K562 (cell line): ENCODE data around the gene RABGAP1L. TPM values are rescaled to one million over a fixed set of nuclear protein-coding genes. Genes with fewer than 3 reads are reported as not detected.
A peak's percentile ranks its signal among the peaks of the same experiment; 100 is the strongest.

Experiments
- ASH1L ChIP-seq: fragments of 450-650 bp; IDR thresholded peaks from 2 replicates; pipeline ENCODE4 v1.6.1; 2018; ENCODE audit warnings: borderline replicate concordance, mild to moderate bottlenecking, low read depth; ENCODE audit not compliant: partially characterized antibody
- BRF1 ChIP-seq: IDR thresholded peaks from 3 replicates; pipeline ENCODE4 v1.6.1; 2011; ENCODE audit warnings: borderline replicate concordance, mild to moderate bottlenecking; ENCODE audit not compliant: insufficient read length; ENCODE audit errors: extremely low read depth
- ESRRA ChIP-seq: fragments of 450-650 bp; IDR thresholded peaks from 2 replicates; pipeline ENCODE4 v1.6.1; 2014; ENCODE audit warnings: low read depth, mild to moderate bottlenecking, moderate library complexity, borderline replicate concordance
- ETS2 ChIP-seq: IDR thresholded peaks from 2 replicates; pipeline ENCODE4 v1.6.1; 2016; ENCODE audit warnings: borderline replicate concordance, missing genetic modification characterization, mild to moderate bottlenecking, moderate library complexity, missing compliant biosample characterization; ENCODE audit not compliant: poor library complexity, severe bottlenecking
- KAT8 ChIP-seq: fragments of 450-650 bp; IDR thresholded peaks from 2 replicates; pipeline ENCODE4 v1.6.1; 2016; ENCODE audit warnings: low read depth, mild to moderate bottlenecking
- KLF16 ChIP-seq: IDR thresholded peaks from 2 replicates; pipeline ENCODE4 v1.6.1; 2016; ENCODE audit warnings: antibody characterized with exemption
- NCOR1 ChIP-seq: fragments of 450-650 bp; IDR thresholded peaks from 2 replicates; pipeline ENCODE4 v1.6.1; 2016; ENCODE audit warnings: mild to moderate bottlenecking, moderate library complexity
- RBFOX2 ChIP-seq: fragments of 200-400 bp; formaldehyde crosslinking; IDR thresholded peaks from 2 replicates; pipeline ENCODE4 v1.6.1; 2017; ENCODE audit warnings: low read depth, mild to moderate bottlenecking, low read length, moderate library complexity
- RBM14 ChIP-seq: fragments of 200-400 bp; formaldehyde crosslinking; IDR thresholded peaks from 2 replicates; pipeline ENCODE4 v1.6.1; 2018; ENCODE audit warnings: low read depth, mild to moderate bottlenecking, low read length, moderate library complexity, borderline replicate concordance; ENCODE audit not compliant: insufficient read depth
- RNF2 ChIP-seq: sonication (generic); IDR thresholded peaks from 2 replicates; pipeline ENCODE4 v1.6.1; 2016
- SMARCC2 ChIP-seq: fragments of 450-650 bp; IDR thresholded peaks from 2 replicates; pipeline ENCODE4 v1.6.1; 2017; ENCODE audit warnings: antibody characterized with exemption, moderate library complexity, mild to moderate bottlenecking, low read depth
- SRSF9 ChIP-seq: fragments of 200-400 bp; formaldehyde crosslinking; IDR thresholded peaks from 2 replicates; pipeline ENCODE4 v1.6.1; 2017; ENCODE audit warnings: low read depth, low read length, borderline replicate concordance
- TAL1 ChIP-seq: fragments of 450-650 bp; IDR thresholded peaks from 2 replicates; pipeline ENCODE4 v1.6.1; 2016; ENCODE audit warnings: mild to moderate bottlenecking
- TBP ChIP-seq: optimal IDR thresholded peaks from 2 replicates; pipeline ENCODE3; 2011; ENCODE audit warnings: low read depth, low read length, improper control_type of control experiment
- ZFX ChIP-seq: sonication (generic); formaldehyde crosslinking; IDR thresholded peaks from 2 replicates; pipeline ENCODE4 v1.8.0; 2022; ENCODE audit warnings: mild to moderate bottlenecking, missing genetic modification reagents, moderate library complexity
- ZNF445 ChIP-seq: fragments of 250-450 bp; sonication (Bioruptor Pico); IDR thresholded peaks from 2 replicates; pipeline ENCODE4 v1.4.0; 2020; ENCODE audit warnings: low read depth, mild to moderate bottlenecking, moderate library complexity
- ZNF589 ChIP-seq: fragments of 200-800 bp; sonication (Bioruptor generic); IDR thresholded peaks from 2 replicates; pipeline ENCODE4 v1.6.1; 2016; ENCODE audit warnings: low read depth, missing genetic modification characterization, missing compliant biosample characterization
- polyA plus RNA-seq, 8 experiments: library from polyadenylated mRNA; depleted of rRNA in 4 of 8; stranded (reverse) in 5 of 8; unstranded in 3 of 8; fragments of >200 nt; fragmentation: Nextera tagmentation in 2 of 8; fragmentation: Illumina TruSeq in 1 of 8; extraction: Ambion mirVana in 2 of 8; extraction: Trizol in 1 of 8; gene quantifications; 2 replicates each; pipeline versions ENCODE4 v1.2.1 to v1.2.3, GENCODE V29; 2011 to 2014; ENCODE audit warnings: inconsistent platforms in 1 of 8, missing spikeins in 1 of 8
- total RNA-seq, 7 experiments: library from RNA; depleted of rRNA in 6 of 7; stranded (reverse); fragments of >200 nt in 6 of 7; fragmentation: Illumina TruSeq in 2 of 7; extraction: Trizol in 2 of 7; gene quantifications; 2 replicates each; pipeline versions ENCODE4 v1.2.1 to v1.2.3, GENCODE V29; 2011 to 2021; ENCODE audit warnings: low replicate concordance in 1 of 7
- TF ChIP-seq, protein P1 (sequence below): fragments of 200-800 bp; sonication (Bioruptor generic); IDR thresholded peaks from 2 replicates; pipeline ENCODE4 v1.6.1; 2017; ENCODE audit warnings: missing genetic modification characterization, missing compliant biosample characterization
- TF ChIP-seq, protein P2 (sequence below): sonication (generic); formaldehyde crosslinking; IDR thresholded peaks from 2 replicates; pipeline ENCODE4 v1.8.0; 2022; ENCODE audit warnings: mild to moderate bottlenecking, missing genetic modification reagents
- TF ChIP-seq, protein P3 (sequence below): fragments of 450-650 bp; IDR thresholded peaks from 2 replicates; pipeline ENCODE4 v1.6.1; 2017; ENCODE audit warnings: antibody characterized with exemption, mild to moderate bottlenecking

Gene RABGAP1L
- total and polyA plus RNA-seq, 9 of the 15 experiments (the other 6 are each of a cell fraction or from before 2014, with no cell fraction given) = 16.5 to 44.9 (median 26.7) TPM

DNA sequence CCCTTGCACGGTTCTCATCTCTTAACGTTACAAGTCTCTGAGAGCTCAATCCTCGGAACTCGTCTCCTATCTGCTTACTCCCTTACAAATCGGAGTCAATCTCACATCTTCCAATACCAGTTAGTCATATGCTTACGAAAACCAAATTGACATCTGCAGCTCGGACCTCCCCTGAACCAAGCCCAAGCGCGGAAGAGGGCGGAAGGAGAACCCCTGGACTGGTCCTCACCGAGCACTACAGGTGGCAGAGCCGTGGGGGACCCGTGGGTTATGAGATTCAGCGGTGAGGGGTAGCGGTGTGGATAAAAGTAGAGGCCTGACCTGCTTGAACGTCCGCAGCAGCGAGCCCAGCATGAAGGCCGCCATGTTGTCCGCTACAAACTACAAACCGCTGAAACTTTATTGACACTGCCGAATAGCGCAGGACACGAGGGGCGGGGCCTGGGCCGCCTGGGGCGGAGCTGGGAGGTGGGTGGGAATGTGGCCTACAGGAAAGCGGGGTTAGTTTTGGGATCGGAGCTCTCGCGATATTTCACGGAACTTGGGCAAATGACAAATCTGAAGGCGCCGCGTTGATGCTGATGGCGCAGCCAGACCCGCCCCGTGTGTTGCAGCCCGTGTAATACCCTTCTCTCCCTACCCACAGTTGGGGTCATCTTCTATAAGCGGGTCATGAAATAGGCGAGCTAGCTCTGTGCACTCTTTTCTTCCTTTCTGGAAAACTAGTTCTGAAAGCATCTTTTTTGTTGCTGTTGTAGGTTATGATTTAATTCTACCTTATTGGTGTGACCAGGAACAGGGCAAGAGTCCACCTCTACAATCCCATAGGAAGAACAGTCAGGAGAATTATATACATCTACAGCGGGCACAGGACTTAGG lies 864.0 kb downstream of the RABGAP1L start, which contains the start of gene MRPS14 (continued):
- TF ChIP-seq, protein P1, sequence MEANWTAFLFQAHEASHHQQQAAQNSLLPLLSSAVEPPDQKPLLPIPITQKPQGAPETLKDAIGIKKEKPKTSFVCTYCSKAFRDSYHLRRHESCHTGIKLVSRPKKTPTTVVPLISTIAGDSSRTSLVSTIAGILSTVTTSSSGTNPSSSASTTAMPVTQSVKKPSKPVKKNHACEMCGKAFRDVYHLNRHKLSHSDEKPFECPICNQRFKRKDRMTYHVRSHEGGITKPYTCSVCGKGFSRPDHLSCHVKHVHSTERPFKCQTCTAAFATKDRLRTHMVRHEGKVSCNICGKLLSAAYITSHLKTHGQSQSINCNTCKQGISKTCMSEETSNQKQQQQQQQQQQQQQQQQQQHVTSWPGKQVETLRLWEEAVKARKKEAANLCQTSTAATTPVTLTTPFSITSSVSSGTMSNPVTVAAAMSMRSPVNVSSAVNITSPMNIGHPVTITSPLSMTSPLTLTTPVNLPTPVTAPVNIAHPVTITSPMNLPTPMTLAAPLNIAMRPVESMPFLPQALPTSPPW (CRISPR knock-in tag) = peak; percentile 79
- no peak for TF ChIP-seq BRF1
- TF ChIP-seq NCOR1 = peak; percentile 49; the same call in 1 of the 2 replicates
- TF ChIP-seq, protein P2, sequence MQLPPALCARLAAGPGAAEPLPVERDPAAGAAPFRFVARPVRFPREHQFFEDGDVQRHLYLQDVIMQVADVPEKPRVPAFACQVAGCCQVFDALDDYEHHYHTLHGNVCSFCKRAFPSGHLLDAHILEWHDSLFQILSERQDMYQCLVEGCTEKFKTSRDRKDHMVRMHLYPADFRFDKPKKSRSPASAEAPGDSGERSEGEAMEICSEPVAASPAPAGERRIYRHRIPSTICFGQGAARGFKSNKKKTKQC (CRISPR knock-in tag) = peak; percentile 87; the same call in 1 of the 2 replicates
- TF ChIP-seq, protein P3, sequence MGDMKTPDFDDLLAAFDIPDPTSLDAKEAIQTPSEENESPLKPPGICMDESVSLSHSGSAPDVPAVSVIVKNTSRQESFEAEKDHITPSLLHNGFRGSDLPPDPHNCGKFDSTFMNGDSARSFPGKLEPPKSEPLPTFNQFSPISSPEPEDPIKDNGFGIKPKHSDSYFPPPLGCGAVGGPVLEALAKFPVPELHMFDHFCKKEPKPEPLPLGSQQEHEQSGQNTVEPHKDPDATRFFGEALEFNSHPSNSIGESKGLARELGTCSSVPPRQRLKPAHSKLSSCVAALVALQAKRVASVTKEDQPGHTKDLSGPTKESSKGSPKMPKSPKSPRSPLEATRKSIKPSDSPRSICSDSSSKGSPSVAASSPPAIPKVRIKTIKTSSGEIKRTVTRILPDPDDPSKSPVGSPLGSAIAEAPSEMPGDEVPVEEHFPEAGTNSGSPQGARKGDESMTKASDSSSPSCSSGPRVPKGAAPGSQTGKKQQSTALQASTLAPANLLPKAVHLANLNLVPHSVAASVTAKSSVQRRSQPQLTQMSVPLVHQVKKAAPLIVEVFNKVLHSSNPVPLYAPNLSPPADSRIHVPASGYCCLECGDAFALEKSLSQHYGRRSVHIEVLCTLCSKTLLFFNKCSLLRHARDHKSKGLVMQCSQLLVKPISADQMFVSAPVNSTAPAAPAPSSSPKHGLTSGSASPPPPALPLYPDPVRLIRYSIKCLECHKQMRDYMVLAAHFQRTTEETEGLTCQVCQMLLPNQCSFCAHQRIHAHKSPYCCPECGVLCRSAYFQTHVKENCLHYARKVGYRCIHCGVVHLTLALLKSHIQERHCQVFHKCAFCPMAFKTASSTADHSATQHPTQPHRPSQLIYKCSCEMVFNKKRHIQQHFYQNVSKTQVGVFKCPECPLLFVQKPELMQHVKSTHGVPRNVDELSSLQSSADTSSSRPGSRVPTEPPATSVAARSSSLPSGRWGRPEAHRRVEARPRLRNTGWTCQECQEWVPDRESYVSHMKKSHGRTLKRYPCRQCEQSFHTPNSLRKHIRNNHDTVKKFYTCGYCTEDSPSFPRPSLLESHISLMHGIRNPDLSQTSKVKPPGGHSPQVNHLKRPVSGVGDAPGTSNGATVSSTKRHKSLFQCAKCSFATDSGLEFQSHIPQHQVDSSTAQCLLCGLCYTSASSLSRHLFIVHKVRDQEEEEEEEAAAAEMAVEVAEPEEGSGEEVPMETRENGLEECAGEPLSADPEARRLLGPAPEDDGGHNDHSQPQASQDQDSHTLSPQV = no peak
- TF ChIP-seq ESRRA = peak; percentile 92
- no peak for TF ChIP-seq TAL1
- no peak for TF ChIP-seq ASH1L
- no peak for TF ChIP-seq SMARCC2
- no peak for TF ChIP-seq RBM14
- no peak for TF ChIP-seq ZNF445 (CRISPR knock-in tag)
- TF ChIP-seq RBFOX2 = peak; percentile 91
- peak; percentile 76; the same call in 1 of the 2 replicates for TF ChIP-seq ZNF589
- peak; percentile 94 for TF ChIP-seq TBP
- TF ChIP-seq RNF2 = peak; percentile 48; the same call in 1 of the 2 replicates
- TF ChIP-seq ZFX = peak; percentile 93
- no peak for TF ChIP-seq ETS2
- TF ChIP-seq KLF16 = no peak
- TF ChIP-seq SRSF9 = no peak
- no peak for TF ChIP-seq KAT8
